K562 (cell line): ENCODE results near the gene IL1R1. TPM values are rescaled to one million over a fixed set of nuclear protein-coding genes. Genes with fewer than 3 reads are reported as not detected.

Experiments
- CEBPG ChIP-seq, 3 experiments: fragments of 200-800 bp in 1 of 3; sonication (Bioruptor generic) in 1 of 3; sonication (generic) in 1 of 3; formaldehyde crosslinking in 1 of 3; IDR thresholded peaks in 2 of 3; conservative IDR thresholded peaks in 1 of 3; 2 replicates each; pipeline versions ENCODE4 v1.6.1 to v1.8.0; 2016 to 2022; ENCODE audit warnings: missing compliant biosample characterization in 2 of 3, missing genetic modification characterization in 2 of 3, mild to moderate bottlenecking in 1 of 3, missing genetic modification reagents in 1 of 3
- IRF1 ChIP-seq: sonication (generic); formaldehyde crosslinking; IDR thresholded peaks from 2 replicates; pipeline ENCODE4 v1.8.0; 2022; ENCODE audit warnings: missing genetic modification reagents, mild to moderate bottlenecking, borderline replicate concordance
- NCOA2 ChIP-seq, 2 experiments: fragments of 450-650 bp; IDR thresholded peaks; 2 replicates each; pipeline ENCODE4 v1.6.1; 2018; ENCODE audit warnings: mild to moderate bottlenecking in 2 of 2, moderate library complexity in 1 of 2; ENCODE audit not compliant: partially characterized antibody in 2 of 2
- SMARCA5 ChIP-seq: fragments of 450-650 bp; IDR thresholded peaks from 2 replicates; pipeline ENCODE4 v1.6.1; 2016
- TAF7 ChIP-seq: fragments of 450-650 bp; IDR thresholded peaks from 2 replicates; pipeline ENCODE4 v1.6.1; 2016; ENCODE audit warnings: missing genetic modification characterization, missing compliant biosample characterization
- ZNF445 ChIP-seq: fragments of 250-450 bp; sonication (Bioruptor Pico); IDR thresholded peaks from 2 replicates; pipeline ENCODE4 v1.4.0; 2020; ENCODE audit warnings: low read depth, mild to moderate bottlenecking, moderate library complexity
- polyA plus RNA-seq, 8 experiments: library from polyadenylated mRNA; depleted of rRNA in 4 of 8; stranded (reverse) in 5 of 8; unstranded in 3 of 8; fragments of >200 nt; fragmentation: Nextera tagmentation in 2 of 8; fragmentation: Illumina TruSeq in 1 of 8; extraction: Ambion mirVana in 2 of 8; extraction: Trizol in 1 of 8; gene quantifications; 2 replicates each; pipeline versions ENCODE4 v1.2.1 to v1.2.3, GENCODE V29; 2011 to 2014; ENCODE audit warnings: inconsistent platforms in 1 of 8, missing spikeins in 1 of 8
- total RNA-seq, 7 experiments: library from RNA; depleted of rRNA in 6 of 7; stranded (reverse); fragments of >200 nt in 6 of 7; fragmentation: Illumina TruSeq in 2 of 7; extraction: Trizol in 2 of 7; gene quantifications; 2 replicates each; pipeline versions ENCODE4 v1.2.1 to v1.2.3, GENCODE V29; 2011 to 2021; ENCODE audit warnings: low replicate concordance in 1 of 7
- TF ChIP-seq, protein P1 (sequence below), 2 experiments: IDR thresholded peaks; 2 replicates each; pipeline ENCODE4 v1.6.1; 2012; ENCODE audit warnings: improper control_type of control experiment in 2 of 2, low read depth in 2 of 2, low read length in 2 of 2, borderline replicate concordance in 1 of 2
- TF ChIP-seq, protein P2 (sequence below): fragments of 250-450 bp; sonication (Bioruptor Pico); IDR thresholded peaks from 2 replicates; pipeline ENCODE4 v1.5.0; 2021

The IL1R1 gene
- total and polyA plus RNA-seq, 9 of the 15 experiments (the other 6 are each of a cell fraction or from before 2014, with no cell fraction given) = 0.81 to 3.9 (median 1.6) TPM

DNA sequence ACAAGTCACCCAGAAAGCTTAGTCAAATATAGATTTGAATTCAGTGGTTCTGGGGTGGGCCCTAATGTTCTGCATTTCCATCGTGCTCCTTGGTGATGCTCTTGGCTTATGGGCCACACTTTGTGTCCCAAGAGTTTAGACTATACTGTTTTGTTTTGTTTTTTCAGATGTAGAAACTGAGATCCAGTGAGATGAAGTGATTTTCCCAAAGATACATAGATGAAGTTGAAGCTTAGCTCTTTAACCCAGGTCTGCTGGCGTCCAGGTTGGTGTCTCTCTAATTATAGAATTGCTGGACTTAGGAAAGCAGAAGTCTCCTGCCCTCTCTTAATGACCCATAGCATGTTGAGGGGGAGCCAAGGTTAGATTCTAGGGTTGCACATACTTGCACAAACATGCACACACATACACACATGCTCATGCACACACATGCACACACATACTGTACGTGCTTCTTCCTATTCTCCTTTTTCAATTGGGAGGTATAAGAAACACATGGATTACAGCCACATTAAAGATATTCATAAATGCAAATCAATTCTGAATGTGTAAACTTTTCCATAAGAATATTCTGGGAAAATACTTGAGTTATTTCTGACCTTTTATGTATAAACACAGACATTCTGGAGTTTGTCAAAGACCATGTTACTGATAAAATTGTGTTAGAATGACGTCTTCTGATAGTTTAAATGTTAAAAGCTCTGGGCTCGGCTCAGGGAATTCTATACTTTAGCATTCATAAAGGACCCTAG is 41.3 kb upstream of the IL1R1 start (continued):
- TF ChIP-seq, protein P1, sequence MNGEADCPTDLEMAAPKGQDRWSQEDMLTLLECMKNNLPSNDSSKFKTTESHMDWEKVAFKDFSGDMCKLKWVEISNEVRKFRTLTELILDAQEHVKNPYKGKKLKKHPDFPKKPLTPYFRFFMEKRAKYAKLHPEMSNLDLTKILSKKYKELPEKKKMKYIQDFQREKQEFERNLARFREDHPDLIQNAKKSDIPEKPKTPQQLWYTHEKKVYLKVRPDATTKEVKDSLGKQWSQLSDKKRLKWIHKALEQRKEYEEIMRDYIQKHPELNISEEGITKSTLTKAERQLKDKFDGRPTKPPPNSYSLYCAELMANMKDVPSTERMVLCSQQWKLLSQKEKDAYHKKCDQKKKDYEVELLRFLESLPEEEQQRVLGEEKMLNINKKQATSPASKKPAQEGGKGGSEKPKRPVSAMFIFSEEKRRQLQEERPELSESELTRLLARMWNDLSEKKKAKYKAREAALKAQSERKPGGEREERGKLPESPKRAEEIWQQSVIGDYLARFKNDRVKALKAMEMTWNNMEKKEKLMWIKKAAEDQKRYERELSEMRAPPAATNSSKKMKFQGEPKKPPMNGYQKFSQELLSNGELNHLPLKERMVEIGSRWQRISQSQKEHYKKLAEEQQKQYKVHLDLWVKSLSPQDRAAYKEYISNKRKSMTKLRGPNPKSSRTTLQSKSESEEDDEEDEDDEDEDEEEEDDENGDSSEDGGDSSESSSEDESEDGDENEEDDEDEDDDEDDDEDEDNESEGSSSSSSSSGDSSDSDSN (IDR thresholded peaks at IDR 0.05; ENCODE audit: borderline replicate concordance in 1 of 2, low read depth in 2 of 2, low read length in 2 of 2) = no peak
- TF ChIP-seq ZNF445 (CRISPR knock-in tag) (no peak), IRF1 (CRISPR knock-in tag) (no peak), TAF7 (no peak), SMARCA5 (no peak), CEBPG (CRISPR knock-in tag; IDR thresholded peaks at IDR 0.05) (no peak), CEBPG (tag; conservative IDR thresholded peaks at IDR 0.05 in 1 of 2, IDR thresholded peaks at IDR 0.05 in 1 of 2) (no peak), NCOA2 (IDR thresholded peaks at IDR 0.05; ENCODE audit: partially characterized antibody in 2 of 2) (no peak)
- TF ChIP-seq, protein P2, sequence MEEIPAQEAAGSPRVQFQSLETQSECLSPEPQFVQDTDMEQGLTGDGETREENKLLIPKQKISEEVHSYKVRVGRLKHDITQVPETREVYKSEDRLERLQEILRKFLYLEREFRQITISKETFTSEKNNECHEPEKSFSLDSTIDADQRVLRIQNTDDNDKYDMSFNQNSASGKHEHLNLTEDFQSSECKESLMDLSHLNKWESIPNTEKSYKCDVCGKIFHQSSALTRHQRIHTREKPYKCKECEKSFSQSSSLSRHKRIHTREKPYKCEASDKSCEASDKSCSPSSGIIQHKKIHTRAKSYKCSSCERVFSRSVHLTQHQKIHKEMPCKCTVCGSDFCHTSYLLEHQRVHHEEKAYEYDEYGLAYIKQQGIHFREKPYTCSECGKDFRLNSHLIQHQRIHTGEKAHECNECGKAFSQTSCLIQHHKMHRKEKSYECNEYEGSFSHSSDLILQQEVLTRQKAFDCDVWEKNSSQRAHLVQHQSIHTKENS (CRISPR knock-in tag) = no peak
- TF ChIP-seq, all 486 proteins: peak for 0
